Transverse colon (tissue), 4 donors: ENCODE results near the gene RAB12. TPM values are rescaled to one million over a fixed set of nuclear protein-coding genes. Genes with fewer than 3 reads are reported as not detected.
A peak's percentile ranks its signal among the peaks of the same experiment; 100 is the strongest.

Source experiments
- DNase-seq: peaks from one replicate; pipeline ENCODE4 v3.0.0-alpha.2; 2019
- H3K27ac ChIP-seq, 4 donors: fragments of 200-600 bp; sonication (generic); 2 replicates each; pipeline ENCODE4 v1.5.1; 2016 to 2018; ENCODE audit warnings: inconsistent platforms in 4 of 4
- H3K27me3 ChIP-seq: fragments of 200-600 bp; sonication (generic); 2 replicates; pipeline ENCODE4 v1.5.1; 2017; ENCODE audit warnings: inconsistent platforms
- H3K36me3 ChIP-seq, 4 donors: fragments of 200-600 bp; sonication (generic); 2 replicates each; pipeline ENCODE4 v1.5.1; 2017 to 2019; ENCODE audit warnings: inconsistent platforms in 4 of 4
- H3K4me1 ChIP-seq, 4 donors: fragments of 200-600 bp; sonication (generic); 2 replicates each; pipeline ENCODE4 v1.5.1; 2017 to 2020; ENCODE audit warnings: inconsistent platforms in 4 of 4
- H3K4me3 ChIP-seq, 4 donors: fragments of 200-600 bp; sonication (generic); 1 replicate in 1 of 4; 2 replicates in 3 of 4; pipeline versions ENCODE4 v1.5.1 to v1.6.1; 2017 to 2019; ENCODE audit warnings: inconsistent platforms in 4 of 4
- H3K9me3 ChIP-seq, 2 donors: fragments of 200-600 bp; sonication (generic); 2 replicates each; pipeline ENCODE4 v1.5.1; 2017 to 2019; ENCODE audit warnings: inconsistent platforms in 2 of 2
- EP300 ChIP-seq: sonication (generic); formaldehyde crosslinking; IDR thresholded peaks from one replicate; pipeline ENCODE4 v1.6.1; 2017; ENCODE audit warnings: antibody characterized with exemption, low read depth
- POLR2A ChIP-seq: fragments of 450-650 bp; IDR thresholded peaks from one replicate; pipeline ENCODE4 v1.6.1; 2016; ENCODE audit warnings: antibody characterized with exemption, mild to moderate bottlenecking, moderate library complexity
- POLR2AphosphoS5 ChIP-seq, 3 donors: sonication (generic); formaldehyde crosslinking; IDR thresholded peaks; one replicate each; pipeline ENCODE4 v1.6.1; 2016; ENCODE audit warnings: antibody characterized with exemption in 3 of 3
- WGBS, 2 donors: methylation state at CpG; one replicate each; pipeline ENCODE4 v1.1.5; 2018; ENCODE audit warnings: low coverage in 1 of 2; 5-methylcytosine and 5-hydroxymethylcytosine counted together
- in situ Hi-C, 4 donors: fragments of 200-750 bp; cut with MboI; loops; one replicate each; pipeline versions ENCODE4 v1.15.0 to v1.15.1; 2017; ENCODE audit warnings: low sequenced_read_pairs in 3 of 4, low pct_ligation_motif_present in 1 of 4, low pct_unique_long_range_greater_than_20kb in 1 of 4
- intact Hi-C: fragments of 100-400 bp; cut with DNase I; formaldehyde crosslinking; loops from one replicate; pipeline ENCODE4 v1.15.1; 2023; ENCODE audit warnings: low total_unique reads
- total RNA-seq, 4 donors: library from RNA; depleted of rRNA; stranded (reverse); fragments of >200 nt; gene quantifications; one replicate each; pipeline ENCODE4 v1.1.0, GENCODE V29; 2016
- TF ChIP-seq, protein P1 (sequence below), 5 experiments: fragments of 200-600 bp in 3 of 5; fragments of 450-650 bp in 2 of 5; sonication (generic) in 3 of 5; IDR thresholded peaks; 1 replicate in 2 of 5; 2 replicates in 3 of 5; pipeline ENCODE4 v1.5.1; 2016 to 2017; ENCODE audit warnings: antibody characterized with exemption in 5 of 5, inconsistent platforms in 3 of 5, mild to moderate bottlenecking in 2 of 5, moderate library complexity in 1 of 5

RAB12 gene
- total RNA-seq, 4 donors from 2014 or later, result 6.7 to 40.3 (median 23.7) TPM

DNA sequence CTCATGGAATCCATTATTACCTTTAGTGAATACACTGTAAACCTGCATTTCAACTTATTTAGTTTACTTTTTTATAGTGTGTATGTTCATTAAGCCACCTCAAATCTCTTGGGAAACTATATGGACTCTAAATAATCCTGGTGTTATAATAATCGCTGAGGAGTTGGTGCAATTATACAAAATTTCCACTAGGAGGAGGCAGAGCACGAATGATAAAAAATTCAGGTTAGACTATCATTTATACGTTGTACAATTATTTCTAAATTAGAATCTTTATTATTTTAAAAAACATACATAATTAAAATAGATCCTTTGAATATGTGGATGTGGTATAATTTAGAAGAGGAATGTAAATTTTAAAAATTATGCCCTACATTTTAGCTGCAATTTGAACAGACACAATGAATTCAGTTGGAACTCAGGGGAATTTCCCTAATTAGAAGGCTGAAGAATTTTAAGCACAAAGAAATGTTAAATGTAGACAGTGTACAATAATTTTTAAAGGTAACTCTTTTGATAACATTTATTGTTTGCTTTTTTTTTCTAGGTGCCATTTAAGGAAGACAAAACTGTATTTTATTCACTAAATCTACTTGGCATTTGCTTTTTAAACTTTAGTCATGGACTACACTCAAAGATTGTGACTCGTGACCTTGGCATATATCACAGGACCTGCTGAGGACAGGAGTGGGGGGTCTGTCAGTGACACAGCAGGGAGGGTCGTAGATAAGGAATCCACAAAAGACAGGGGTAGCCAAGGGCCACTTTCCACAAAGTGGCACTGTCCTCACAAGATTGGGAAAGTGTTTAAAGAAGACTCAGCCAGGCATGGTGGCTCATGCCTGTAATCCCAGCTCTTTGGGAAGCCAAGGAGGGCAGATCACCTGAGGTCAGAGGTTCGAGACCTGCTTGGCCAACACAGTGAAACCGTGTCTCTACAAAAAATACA is 45.5 kb downstream of the RAB12 start:
- Histone ChIP-seq H3K9me3 (no peaks in the 10 kb centered on the region), H3K36me3 (no peaks in the 10 kb centered on the region), H3K4me3 (no peak overlapping the region), H3K27ac (no peak overlapping the region), H3K4me1 (no peaks in the 10 kb centered on the region), H3K27me3 (no peaks in the 10 kb centered on the region)
- TF ChIP-seq EP300 (no peak), POLR2A (no peak), POLR2AphosphoS5 (IDR thresholded peaks at IDR 0.05) (no peak)
- TF ChIP-seq, protein P1, sequence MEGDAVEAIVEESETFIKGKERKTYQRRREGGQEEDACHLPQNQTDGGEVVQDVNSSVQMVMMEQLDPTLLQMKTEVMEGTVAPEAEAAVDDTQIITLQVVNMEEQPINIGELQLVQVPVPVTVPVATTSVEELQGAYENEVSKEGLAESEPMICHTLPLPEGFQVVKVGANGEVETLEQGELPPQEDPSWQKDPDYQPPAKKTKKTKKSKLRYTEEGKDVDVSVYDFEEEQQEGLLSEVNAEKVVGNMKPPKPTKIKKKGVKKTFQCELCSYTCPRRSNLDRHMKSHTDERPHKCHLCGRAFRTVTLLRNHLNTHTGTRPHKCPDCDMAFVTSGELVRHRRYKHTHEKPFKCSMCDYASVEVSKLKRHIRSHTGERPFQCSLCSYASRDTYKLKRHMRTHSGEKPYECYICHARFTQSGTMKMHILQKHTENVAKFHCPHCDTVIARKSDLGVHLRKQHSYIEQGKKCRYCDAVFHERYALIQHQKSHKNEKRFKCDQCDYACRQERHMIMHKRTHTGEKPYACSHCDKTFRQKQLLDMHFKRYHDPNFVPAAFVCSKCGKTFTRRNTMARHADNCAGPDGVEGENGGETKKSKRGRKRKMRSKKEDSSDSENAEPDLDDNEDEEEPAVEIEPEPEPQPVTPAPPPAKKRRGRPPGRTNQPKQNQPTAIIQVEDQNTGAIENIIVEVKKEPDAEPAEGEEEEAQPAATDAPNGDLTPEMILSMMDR (IDR thresholded peaks at IDR 0.05), result peak; percentile 72 to 88 (median 80)
- WGBS, 2 donors, result 20 to 33% methylated on average over 5 to 7 of the region's 7 CpGs
- in situ Hi-C loops (loop anchor here in 3 of 4 donors (10.0 to 25.0 kb wide), 2 partner anchors 330 to 533 kb away; no protein-coding TSS in a partner anchor), intact Hi-C loops (loop anchor here (5.0 kb wide), 1 partner anchor 333 kb away; no protein-coding TSS in a partner anchor)
- no peak for DNase-seq

DNA sequence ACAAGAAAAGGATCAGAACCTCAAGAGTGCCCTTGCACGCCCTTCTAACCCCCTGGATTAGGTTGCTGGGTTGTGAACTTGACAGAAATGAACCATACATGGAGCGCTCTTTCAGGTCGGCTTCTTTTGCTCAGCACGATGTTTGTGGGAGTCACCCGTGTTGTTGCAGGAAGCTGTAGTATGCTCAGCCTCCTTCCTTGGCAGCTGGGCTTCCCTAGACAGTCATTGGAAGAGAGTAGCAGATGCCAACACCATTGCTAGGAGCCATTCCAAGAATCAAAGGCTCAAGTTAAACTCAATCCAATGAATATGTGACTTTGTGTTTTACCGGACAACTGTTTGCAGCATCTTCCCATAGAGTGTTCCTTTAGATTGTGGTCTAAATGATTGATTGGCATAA is 47.0 kb downstream of the RAB12 start:
- intact Hi-C loops (no loop called here), in situ Hi-C loops (loop anchor here in 3 of 4 donors (10.0 to 25.0 kb wide), 2 partner anchors 329 to 531 kb away; no protein-coding TSS in a partner anchor)
- Histone ChIP-seq H3K4me3 (no peak overlapping the region), H3K4me1 (no peaks in the 10 kb centered on the region), H3K36me3 (no peaks in the 10 kb centered on the region), H3K9me3 (no peaks in the 10 kb centered on the region), H3K27me3 (no peaks in the 10 kb centered on the region), H3K27ac (no peak overlapping the region)
- no peak for DNase-seq
- 82 to 83% methylated on average over 2 to 6 of the region's 6 CpGs for WGBS, 2 donors
- TF ChIP-seq POLR2A (no peak), POLR2AphosphoS5 (IDR thresholded peaks at IDR 0.05) (no peak), EP300 (no peak)
- TF ChIP-seq, protein P1 (IDR thresholded peaks at IDR 0.05), result no peak

DNA sequence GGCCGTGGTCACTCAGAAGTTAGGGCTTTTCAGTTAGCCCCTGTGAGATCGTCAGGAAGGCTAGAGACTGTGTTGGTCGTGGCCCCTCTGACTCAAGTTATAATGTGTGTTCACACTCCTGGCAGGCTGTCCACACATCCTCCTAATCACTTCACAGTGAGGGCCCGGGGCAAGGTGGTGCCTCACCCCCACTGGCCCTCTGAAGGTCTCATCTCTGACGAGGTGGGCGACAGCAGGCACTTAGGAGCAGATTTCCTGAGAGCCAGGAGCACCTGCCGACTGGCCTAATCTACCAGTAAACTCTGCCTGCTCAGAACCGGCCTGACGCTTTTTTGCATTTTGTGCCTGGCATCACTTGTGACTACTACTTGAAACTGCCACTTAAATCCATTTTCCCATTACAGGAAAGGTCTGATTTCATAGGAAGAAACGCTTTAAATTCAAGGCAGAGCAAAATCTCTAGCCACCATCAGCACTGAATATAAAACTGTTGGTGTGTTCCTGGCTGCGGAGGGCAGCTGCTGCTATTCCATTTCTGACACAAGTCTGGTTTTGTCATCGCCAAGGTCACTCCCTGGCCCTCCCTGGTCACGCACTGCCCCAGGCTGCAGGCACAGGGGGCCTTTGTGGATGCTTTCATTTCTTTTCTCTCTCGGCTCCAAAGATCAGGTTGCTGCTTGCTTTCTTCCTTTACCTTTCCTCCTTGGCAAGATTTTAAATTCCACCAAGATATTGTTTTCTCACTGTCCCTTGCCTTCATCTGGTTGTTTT is 48.0 kb downstream of the RAB12 start:
- no peaks in the 10 kb centered on the region for H3K36me3 ChIP-seq
- WGBS, 2 donors, result 76 to 82% methylated on average over 5 to 14 of the region's 14 CpGs
- intact Hi-C loops, result no loop called here

DNA sequence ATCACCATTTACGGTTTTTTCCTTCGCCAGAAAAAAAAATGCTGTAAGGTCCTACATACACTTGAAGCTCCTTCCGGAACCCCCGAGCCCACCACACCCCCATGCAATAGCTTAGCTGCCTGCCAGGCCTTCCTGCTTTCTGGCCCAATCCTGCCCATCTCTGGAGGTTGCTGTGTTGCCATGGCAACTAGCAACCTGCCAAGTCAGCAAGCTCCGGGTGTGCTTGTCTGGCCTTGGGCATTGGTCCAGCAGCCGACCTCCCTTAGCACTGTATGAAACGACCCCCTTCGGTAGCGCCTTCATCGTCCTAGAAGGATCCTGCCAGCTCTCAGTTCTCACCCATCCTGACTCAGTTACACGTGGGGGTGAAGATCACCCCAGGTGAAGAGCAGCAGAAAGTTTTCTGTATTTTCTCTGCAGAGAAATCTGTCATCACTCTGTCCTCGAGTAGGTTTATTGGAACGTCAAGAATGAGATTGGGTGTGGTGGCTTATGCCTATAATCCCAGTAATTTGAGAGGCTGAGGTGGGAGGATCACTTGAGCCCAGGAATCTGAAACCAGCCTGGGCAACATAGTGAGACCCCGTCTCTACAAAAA is 48.7 kb downstream of the RAB12 start:
- no peaks in the 10 kb centered on the region for H3K4me1 ChIP-seq
- intact Hi-C loops, result no loop called here
- WGBS, 2 donors, result 55 to 56% methylated on average over 9 to 14 of the region's 14 CpGs
- no peaks in the 10 kb centered on the region for H3K27me3 ChIP-seq
- no peak for DNase-seq
- TF ChIP-seq, protein P1 (IDR thresholded peaks at IDR 0.05), result no peak
- no peak for TF ChIP-seq POLR2AphosphoS5 (IDR thresholded peaks at IDR 0.05)
- no peak for TF ChIP-seq POLR2A
- no peak for TF ChIP-seq EP300
- in situ Hi-C loops, result loop anchor here in 3 of 4 donors (10.0 to 25.0 kb wide), 2 partner anchors 327 to 529 kb away; no protein-coding TSS in a partner anchor
- no peak overlapping the region for H3K4me3 ChIP-seq
- no peaks in the 10 kb centered on the region for H3K9me3 ChIP-seq
- no peaks in the 10 kb centered on the region for H3K36me3 ChIP-seq
- no peak overlapping the region for H3K27ac ChIP-seq

More for the DNA sequence above, 48.0 kb downstream of the RAB12 start:
- no peak overlapping the region for H3K4me3 ChIP-seq
- no peak for DNase-seq
- H3K9me3 ChIP-seq, result no peaks in the 10 kb centered on the region
- H3K4me1 ChIP-seq, result no peaks in the 10 kb centered on the region
- no peak overlapping the region for H3K27ac ChIP-seq
- in situ Hi-C loops, result loop anchor here in 3 of 4 donors (10.0 to 25.0 kb wide), 2 partner anchors 328 to 530 kb away; no protein-coding TSS in a partner anchor
- H3K27me3 ChIP-seq, result no peaks in the 10 kb centered on the region
- no peak for TF ChIP-seq POLR2A
